CD4-positive, alpha-beta T cell treated with Interleukin-2 at 100 ng/mL for 4 hours (primary cell): ENCODE results near the gene C5orf15.
"Not testable (repeated sequence)": the region's sequence is repeated elsewhere in the genome, so short reads cannot be mapped to it uniquely, and the experiment has no call there.

Experiments used
- DNase-seq: peaks from one replicate; pipeline ENCODE4 v3.0.0-alpha.2; 2020; ENCODE audit warnings: low spot score

Gene C5orf15

GRCh38 chr5:133994297-133994989, 26.0 kb upstream of the C5orf15 start:
- no peak for DNase-seq

GRCh38 chr5:133993185-133993936, 24.9 kb upstream of the C5orf15 start:
- no peak for DNase-seq

GRCh38 chr5:133992429-133993155, 24.2 kb upstream of the C5orf15 start:
- DNase-seq, result no peak

GRCh38 chr5:133991171-133991910, 22.9 kb upstream of the C5orf15 start:
- DNase-seq, result no peak

GRCh38 chr5:133990396-133990795, 22.0 kb upstream of the C5orf15 start:
- DNase-seq, result no peak

- DNase-seq, result no peak
Observed at GRCh38 chr5:133985540-133986180, 17.2 kb upstream of the C5orf15 start.

GRCh38 chr5:133983674-133984073, 15.2 kb upstream of the C5orf15 start:
- no peak for DNase-seq

- no peak for DNase-seq
Observed at GRCh38 chr5:133981714-133982113, 13.3 kb upstream of the C5orf15 start.

GRCh38 chr5:133980652-133981051, 12.2 kb upstream of the C5orf15 start:
- DNase-seq, result no peak

GRCh38 chr5:133978943-133979342, 10.5 kb upstream of the C5orf15 start:
- no peak for DNase-seq

GRCh38 chr5:133977858-133978257, 9.4 kb upstream of the C5orf15 start:
- DNase-seq, result no peak

GRCh38 chr5:133977161-133977787, 8.8 kb upstream of the C5orf15 start:
- DNase-seq, result no peak

- DNase-seq, result not testable (repeated sequence)
Observed at GRCh38 chr5:133975546-133975945, 7.1 kb upstream of the C5orf15 start.

- DNase-seq, result no peak
Observed at GRCh38 chr5:133974142-133974541, 5.7 kb upstream of the C5orf15 start.

- no peak for DNase-seq
Observed at GRCh38 chr5:133970325-133970909, 2.0 kb upstream of the C5orf15 start.

GRCh38 chr5:133969654-133970324, 1.4 kb upstream of the C5orf15 start:
- DNase-seq, result no peak

GRCh38 chr5:133967698-133968203, 674 bp downstream of the C5orf15 start:
- DNase-seq, result peak; percentile 16

- no peak for DNase-seq
Observed at GRCh38 chr5:133967124-133967523, 1.3 kb downstream of the C5orf15 start.

- no peak for DNase-seq
Observed at GRCh38 chr5:133966090-133966489, 2.3 kb downstream of the C5orf15 start.

GRCh38 chr5:133963493-133964128, 4.8 kb downstream of the C5orf15 start:
- no peak for DNase-seq
